Measurements from ENCODE around the gene XDH.

- TF ChIP-seq, protein P1, sequence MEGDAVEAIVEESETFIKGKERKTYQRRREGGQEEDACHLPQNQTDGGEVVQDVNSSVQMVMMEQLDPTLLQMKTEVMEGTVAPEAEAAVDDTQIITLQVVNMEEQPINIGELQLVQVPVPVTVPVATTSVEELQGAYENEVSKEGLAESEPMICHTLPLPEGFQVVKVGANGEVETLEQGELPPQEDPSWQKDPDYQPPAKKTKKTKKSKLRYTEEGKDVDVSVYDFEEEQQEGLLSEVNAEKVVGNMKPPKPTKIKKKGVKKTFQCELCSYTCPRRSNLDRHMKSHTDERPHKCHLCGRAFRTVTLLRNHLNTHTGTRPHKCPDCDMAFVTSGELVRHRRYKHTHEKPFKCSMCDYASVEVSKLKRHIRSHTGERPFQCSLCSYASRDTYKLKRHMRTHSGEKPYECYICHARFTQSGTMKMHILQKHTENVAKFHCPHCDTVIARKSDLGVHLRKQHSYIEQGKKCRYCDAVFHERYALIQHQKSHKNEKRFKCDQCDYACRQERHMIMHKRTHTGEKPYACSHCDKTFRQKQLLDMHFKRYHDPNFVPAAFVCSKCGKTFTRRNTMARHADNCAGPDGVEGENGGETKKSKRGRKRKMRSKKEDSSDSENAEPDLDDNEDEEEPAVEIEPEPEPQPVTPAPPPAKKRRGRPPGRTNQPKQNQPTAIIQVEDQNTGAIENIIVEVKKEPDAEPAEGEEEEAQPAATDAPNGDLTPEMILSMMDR (IDR thresholded peaks at IDR 0.05) = no peak
- no peak for TF ChIP-seq POLR2A (IDR thresholded peaks at IDR 0.05)
Observed at GRCh38 chr2:31457651-31458050, 43.1 kb upstream of the XDH start.
